ENCODE measurements around the gene FHOD1.

FHOD1 gene

GRCh38 chr16:67247192-67248072, at the start of gene FHOD1:
FHOD1 (minus strand) TSS chr16:67247481; CDS start chr16:67247410, 71 bp downstream.
- peak; percentile 96 for DNase-seq (ENCODE audit: low read depth)

GRCh38 chr16:67296420-67296819, 49.1 kb upstream of the FHOD1 start:
- DNase-seq (ENCODE audit: low read depth): peak; percentile 93

GRCh38 chr16:67294938-67295361, 47.7 kb upstream of the FHOD1 start:
- peak; percentile 71 for DNase-seq (ENCODE audit: low read depth)

- DNase-seq (ENCODE audit: low read depth): no peak
These were observed 47.0 kb upstream of the FHOD1 start for GRCh38 chr16:67294171-67294757.

GRCh38 chr16:67291461-67291860, 44.2 kb upstream of the FHOD1 start:
- no peak for DNase-seq (ENCODE audit: low read depth)

GRCh38 chr16:67287960-67288359, 40.7 kb upstream of the FHOD1 start:
- DNase-seq (ENCODE audit: low read depth): no peak

GRCh38 chr16:67286441-67287235, 39.4 kb upstream of the FHOD1 start:
- peak; percentile 42 for DNase-seq (ENCODE audit: low read depth)

GRCh38 chr16:67284699-67285646, 37.7 kb upstream of the FHOD1 start:
- peak; percentile 44 for DNase-seq (ENCODE audit: low read depth)

GRCh38 chr16:67283826-67284555, 36.7 kb upstream of the FHOD1 start:
- no peak for DNase-seq (ENCODE audit: low read depth)

GRCh38 chr16:67283039-67283825, 36.0 kb upstream of the FHOD1 start:
- DNase-seq (ENCODE audit: low read depth): peak; percentile 59

GRCh38 chr16:67282447-67282805, 35.1 kb upstream of the FHOD1 start:
- DNase-seq (ENCODE audit: low read depth): no peak

- no peak for DNase-seq (ENCODE audit: low read depth)
These were observed 34.5 kb upstream of the FHOD1 start for GRCh38 chr16:67281536-67282446.

- DNase-seq (ENCODE audit: low read depth): no peak
These were observed 33.1 kb upstream of the FHOD1 start for GRCh38 chr16:67280090-67281015.

- DNase-seq (ENCODE audit: low read depth): peak; percentile 76
These were observed 32.2 kb upstream of the FHOD1 start, which contains the start of gene PLEKHG4 for GRCh38 chr16:67279296-67280089. PLEKHG4 (plus strand) TSS chr16:67279532; CDS start chr16:67280045, 513 bp downstream.

GRCh38 chr16:67278773-67279295, 31.6 kb upstream of the FHOD1 start:
- no peak for DNase-seq (ENCODE audit: low read depth)

- peak; percentile 93 for DNase-seq (ENCODE audit: low read depth)
These were observed 30.9 kb upstream of the FHOD1 start for GRCh38 chr16:67277999-67278772.

Measured in EH (cell line).